HG03575 (cell line): Measurements from ENCODE around the gene ZMIZ1.
"Not testable (repeated sequence)": the region's sequence is repeated elsewhere in the genome, so short reads cannot be mapped to it uniquely, and the experiment has no call there.

Experiments
- ATAC-seq: cut with Tn5 transposase; IDR thresholded peaks from one replicate; pipeline ENCODE4 v1.9.1; 2021; ENCODE audit not compliant: unreplicated experiment, insufficient number of reproducible peaks, low FRiP score; ENCODE audit errors: extremely low read depth

Gene ZMIZ1

DNA sequence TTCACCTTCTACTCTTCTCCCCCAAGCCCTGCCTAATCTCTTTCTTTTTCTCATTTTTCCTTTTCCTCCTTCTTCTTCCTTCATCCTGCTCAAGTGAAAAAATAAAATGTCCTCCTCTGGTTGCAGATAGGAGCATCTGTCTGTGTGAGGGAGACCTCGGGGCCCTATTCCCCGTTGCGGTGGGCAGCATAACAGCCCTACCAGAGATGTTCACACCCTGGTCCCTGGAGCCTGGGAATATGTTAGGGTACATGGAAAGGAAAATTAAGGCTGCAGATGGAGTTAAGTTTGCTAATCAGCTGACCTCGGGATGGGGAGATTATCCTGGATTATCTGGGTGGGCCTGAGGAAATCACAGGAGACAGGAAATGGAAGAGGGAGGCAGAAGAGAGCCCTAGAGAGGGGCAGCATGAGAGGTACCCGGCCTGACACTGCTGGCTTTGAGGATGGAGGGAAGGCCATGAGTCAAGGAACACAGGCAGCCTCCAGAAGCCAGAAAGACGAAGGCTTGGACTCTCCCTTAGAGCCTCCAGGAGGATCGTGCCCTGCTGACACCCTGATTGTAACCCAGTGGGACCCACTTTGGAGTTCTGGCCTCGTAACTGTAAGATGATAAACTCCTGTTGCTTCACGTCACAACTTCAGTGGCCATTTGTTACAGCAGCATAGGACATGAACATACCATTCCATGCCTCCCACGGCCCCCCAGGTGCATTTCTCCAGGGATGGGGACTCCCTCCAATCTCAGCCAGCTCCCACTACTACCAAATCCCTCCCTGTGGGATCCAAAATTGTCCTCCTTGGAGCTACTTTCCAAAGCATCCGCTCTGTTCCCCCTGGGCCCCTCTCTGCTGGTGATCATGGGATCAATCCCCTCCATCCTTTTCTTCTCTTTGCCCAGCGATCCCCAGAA, 39.0 kb upstream of the ZMIZ1 start:
- no peak for ATAC-seq

DNA sequence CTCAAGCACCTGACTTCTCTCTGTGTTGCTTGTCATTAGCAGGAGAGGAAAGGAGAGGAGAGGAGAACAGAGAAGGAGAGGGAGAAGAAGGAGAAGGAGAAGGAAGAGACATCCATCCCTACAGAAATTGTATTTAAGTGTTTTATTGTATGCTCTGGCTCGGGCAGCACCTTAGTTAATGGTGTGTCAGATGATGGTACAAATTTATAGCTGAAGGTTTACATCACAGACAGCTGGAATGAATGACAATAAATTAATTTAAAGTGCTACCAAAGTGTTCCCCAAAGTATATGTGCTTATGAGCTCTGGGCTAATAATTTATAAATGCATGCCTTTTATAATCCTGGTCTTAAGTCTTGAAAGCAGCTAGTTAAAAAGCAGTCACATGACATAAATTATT, 38.1 kb upstream of the ZMIZ1 start:
- ATAC-seq, result no peak

- no peak for ATAC-seq
Observed at GRCh38 chr10:79031723-79032122, 37.0 kb upstream of the ZMIZ1 start.

DNA sequence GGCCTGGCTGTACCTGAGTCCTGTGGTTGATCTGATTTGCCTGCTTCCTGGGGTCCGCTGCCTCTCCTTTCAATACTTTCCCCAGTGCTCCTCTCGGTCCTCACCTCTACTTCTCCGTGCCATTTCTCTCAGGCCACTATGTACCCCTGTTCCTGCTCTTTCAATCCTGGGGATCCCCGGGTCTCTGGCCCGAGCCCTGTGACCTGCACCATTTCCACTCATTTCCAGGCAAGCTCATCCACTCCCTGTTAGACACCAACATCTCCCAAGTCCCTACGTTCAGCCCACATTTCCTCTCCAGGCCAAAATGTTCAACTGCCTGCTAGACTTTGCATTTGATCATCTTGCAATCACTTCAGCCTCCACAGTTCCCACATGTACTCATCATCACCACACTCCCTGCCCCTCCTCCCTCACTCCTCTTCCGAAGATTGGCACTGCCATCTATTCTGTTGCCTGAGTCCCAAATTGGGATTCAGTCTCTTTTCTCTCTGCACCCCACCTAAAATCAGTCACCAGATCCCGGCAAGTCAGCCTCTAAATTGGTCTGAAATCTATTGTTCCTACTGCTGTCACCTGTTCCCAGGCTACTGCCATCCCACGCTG, 34.4 kb upstream of the ZMIZ1 start:
- ATAC-seq, result no peak

DNA sequence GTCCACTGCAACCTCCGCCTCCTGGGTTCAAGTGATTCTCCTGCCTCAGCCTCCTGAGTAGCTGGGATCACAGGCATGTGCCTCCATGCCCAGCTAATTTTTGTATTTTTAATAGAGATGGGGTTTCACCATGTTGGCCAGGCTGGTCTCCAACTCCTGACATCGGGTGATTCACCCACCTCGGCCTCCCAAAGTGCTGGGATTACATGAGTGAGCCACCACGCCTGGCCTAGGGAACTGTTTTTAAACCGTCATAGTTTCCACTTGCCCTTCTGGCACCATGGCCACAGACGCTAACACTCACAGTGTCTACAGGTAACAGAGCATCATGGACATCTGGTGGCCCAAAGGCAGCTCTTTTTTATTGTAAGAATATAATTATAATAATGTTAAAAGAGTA, 32.4 kb upstream of the ZMIZ1 start:
- ATAC-seq, result not testable (repeated sequence)

DNA sequence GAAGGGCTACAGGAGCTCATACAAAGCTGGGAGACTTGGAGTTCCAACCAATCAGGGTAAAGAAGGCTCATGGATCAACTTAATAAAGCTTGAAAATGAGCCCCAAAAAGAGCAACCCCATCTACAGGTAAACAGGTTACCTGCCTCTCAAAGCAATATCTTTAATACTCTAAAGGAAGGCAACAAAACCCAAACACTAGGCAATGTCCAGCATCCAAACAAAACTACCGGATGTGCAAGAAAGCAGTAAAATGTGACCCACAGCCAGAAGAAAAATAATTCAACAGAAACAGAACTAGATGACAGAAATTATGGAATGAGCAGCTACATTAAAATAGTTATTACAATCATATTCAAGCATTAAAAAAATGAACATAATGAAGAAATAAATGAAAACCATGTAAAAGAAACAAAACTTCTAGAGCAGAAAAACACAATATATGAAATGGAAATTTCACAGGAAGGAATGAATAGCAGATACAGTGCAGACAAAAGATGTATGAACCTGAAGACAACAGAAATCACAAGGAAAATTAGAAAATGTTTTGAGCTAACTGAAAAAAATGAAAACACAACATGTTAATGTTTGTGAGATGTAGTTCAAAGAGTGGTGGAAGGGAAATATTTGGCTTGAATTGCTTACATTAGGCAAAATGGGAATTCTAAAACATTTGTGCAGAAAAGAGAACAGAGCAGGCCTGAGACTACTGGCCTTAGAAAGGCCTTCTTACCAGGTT, 30.5 kb upstream of the ZMIZ1 start:
- ATAC-seq, result no peak

GRCh38 chr10:79038841-79039201, 29.9 kb upstream of the ZMIZ1 start:
- no peak for ATAC-seq

- no peak for ATAC-seq
Observed at GRCh38 chr10:79042639-79043411, 25.9 kb upstream of the ZMIZ1 start.

- ATAC-seq, result no peak
Observed at GRCh38 chr10:79044036-79044632, 24.6 kb upstream of the ZMIZ1 start.

DNA sequence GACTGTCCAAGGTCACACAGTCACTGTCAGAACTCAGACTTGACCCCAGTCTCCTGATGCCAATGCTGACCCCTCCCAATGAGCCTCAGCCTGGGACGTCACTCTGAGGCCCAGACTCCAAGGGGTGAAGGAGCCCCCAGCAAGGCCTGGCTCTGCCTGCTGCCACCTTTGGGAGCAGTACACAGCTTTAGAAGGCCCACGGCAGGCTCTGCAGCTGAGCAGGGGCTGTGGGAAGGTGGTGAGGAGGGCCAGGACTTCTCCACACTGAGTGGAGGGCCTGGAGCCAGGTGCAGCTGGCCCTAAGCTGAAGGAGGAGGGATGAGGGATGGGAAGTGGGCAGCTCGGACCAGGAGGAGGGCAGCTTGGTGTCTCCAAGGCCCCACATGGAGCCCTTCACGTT, 23.9 kb upstream of the ZMIZ1 start:
- ATAC-seq, result no peak

DNA sequence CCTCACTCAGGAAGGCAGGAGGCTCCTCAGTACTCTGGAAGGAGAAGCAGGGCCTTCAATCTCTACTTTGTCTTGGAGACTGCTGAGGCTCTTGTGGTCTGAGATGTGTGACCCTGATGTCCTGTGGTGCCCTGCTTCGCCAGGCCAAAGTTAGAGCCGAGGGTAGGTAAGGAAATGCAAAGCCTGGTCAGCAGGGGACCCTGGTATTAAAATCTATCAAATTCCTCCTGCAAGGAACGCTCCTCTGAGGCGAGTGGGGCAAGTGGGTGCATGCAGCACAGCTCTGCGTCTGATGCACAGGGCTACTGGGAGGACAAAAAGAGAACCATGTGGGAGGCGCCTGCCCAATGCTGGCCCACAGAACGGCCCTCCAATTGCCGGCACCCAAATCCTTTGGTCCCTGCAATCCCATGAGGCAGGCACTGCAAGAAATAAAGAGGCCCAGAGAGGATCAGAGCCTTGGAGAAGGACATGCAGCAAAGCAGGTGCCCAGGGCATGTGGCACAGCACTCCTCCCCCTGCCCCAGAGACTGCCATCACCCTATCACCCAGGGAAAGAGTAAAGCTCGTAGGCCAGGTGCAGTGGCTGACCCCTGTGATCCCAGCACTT, 23.1 kb upstream of the ZMIZ1 start:
- ATAC-seq, result no peak

DNA sequence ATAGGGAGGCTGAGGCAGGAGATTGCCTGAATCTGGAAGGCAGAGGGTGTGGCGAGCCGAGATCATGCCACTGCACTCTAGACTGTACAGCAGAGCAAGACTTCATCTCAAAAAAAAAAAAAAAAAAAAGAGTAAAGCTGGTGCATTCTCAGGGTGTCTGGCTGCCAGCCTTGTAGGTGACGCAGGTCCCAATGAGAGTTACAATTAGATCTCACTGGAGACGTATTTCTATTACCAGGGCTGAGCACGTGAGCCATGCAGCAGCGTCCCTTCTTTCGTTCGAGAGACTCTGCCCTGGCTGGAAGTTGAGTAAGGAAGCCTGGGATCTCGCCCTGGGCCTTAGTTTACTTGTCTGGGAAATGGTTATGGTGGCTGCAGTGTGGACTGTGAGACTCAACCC, 22.4 kb upstream of the ZMIZ1 start:
- ATAC-seq, result no peak

DNA sequence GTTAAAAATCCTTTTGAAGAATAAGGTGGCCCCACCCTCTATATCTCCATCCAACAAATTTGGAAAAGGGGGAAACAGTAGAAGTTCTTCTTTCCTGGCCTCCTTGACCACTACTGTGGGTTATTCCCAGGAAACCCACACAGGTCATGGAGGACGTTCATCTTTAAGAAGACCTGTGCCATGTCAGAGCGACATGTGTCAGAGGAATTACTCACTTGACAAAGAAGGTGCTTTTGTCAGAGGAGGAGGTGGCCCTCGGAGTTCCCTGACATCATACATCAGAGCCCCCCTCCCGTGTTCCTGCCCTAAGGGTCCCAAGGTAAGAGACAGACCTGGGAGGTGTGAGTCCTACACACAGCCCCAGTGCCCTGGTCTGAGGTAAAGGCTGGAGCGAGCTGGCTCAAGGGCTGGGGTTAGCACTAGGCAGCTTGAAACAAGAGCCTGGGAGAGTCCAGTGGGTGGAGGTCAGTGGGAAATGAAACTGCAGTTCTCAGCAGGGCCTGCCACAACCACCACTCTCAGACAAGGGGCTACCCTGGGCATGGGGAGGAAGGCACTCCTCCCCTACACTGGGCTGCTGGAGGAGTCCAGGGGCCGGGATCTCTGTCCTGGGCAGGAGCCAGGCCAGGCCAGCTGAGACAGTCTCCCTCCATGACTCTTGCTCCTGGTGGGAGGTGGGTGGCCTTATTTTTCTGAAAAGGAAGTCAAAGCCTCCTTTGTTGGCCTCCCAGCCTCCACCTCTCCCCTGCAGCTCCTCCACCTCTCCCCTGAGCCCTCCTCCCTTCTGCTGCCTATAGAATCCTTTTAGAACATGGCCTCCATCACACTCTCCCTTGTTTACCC, 21.8 kb upstream of the ZMIZ1 start:
- ATAC-seq, result no peak

GRCh38 chr10:79047584-79047874, 21.2 kb upstream of the ZMIZ1 start:
- ATAC-seq, result no peak

- no peak for ATAC-seq
Observed at GRCh38 chr10:79047875-79048638, 20.7 kb upstream of the ZMIZ1 start.

DNA sequence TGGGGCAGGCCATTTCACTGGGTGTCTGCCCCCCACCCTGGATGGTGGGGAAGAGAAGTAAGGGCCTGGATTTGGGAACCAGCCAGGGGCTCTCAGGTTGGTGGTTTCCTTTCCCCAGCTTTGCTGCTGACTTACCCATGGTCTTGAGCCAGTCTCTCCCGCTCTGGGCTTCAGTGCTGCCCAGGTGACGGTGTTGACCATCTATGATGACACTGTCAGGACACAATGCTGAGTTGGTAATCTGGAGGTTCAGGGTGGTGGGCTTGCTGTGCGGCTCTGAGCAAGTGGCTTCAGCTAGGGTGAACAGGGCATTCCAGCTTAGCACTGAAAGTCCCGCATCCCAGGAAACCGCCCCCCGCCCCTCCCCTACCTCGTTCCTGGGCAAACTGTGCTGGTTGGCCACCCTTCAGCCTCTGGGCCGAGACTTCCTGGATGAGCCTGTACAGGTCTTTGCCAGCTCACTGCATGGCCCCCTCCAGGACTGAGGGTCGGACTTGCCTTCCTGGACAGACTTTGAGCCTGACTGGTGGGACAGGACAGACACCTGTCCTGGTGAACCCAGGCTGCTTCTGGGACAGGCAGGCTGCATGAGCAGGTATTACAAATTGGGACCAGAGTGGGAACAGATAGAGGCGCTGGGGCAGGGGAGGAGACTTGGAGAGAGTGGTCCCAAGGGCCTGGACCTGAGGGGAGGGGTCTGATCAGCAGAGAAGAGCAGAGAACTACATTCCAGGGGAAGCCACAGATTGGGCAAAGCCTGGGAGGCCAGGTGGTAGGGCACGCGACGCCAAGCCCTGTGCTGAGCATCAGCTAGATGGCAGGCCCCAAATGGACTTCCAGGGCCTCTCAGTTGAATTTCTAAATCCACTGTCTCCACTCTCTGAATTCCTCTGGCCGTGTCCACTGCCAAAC, 19.9 kb upstream of the ZMIZ1 start:
- ATAC-seq, result no peak
